Suppressor macrophage treated with lipopolysaccharide for 4 hours (primary cell): ENCODE results near the gene TMEM164.

ENCODE experiments used
- DNase-seq: peaks from one replicate; pipeline ENCODE4 v3.0.0-alpha.2; 2020

The TMEM164 gene

DNA sequence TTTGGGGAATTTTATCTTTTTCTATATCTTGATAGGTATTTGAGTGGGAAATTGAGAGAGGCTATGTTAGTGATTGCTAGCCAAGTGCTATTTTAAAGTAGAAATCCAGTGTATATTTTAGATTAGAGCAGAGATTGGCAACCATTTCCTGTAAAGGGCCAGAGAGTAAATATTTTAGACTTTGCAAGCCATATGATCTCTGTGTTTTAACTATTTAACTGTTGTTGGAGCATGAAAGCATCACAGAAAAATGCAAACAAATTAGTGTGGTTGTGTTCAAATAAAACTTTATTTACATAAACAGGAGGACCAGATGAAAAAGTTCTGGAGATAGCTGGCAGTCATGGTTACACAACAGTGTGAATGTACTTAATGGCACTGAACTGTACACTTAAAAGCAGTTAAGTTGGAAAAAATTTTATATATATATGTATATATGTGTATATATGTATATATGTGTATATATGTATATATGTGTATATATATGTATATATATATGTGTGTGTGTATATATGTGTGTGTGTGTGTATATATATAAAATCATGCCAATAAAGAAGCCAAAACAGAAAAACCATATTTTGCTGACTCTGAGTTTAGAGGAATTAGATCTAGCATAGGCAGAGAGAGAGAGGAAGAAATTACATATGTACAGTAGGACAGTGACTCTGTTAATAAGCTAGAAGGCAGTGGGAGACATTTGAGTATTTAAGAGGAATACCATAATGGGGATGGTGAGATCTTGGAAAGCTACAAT lies 83.4 kb downstream of the TMEM164 start:
- DNase-seq: no peak

- DNase-seq: peak; percentile 81
Observed at GRCh38 chrX:110086916-110087484, 84.1 kb downstream of the TMEM164 start.

DNA sequence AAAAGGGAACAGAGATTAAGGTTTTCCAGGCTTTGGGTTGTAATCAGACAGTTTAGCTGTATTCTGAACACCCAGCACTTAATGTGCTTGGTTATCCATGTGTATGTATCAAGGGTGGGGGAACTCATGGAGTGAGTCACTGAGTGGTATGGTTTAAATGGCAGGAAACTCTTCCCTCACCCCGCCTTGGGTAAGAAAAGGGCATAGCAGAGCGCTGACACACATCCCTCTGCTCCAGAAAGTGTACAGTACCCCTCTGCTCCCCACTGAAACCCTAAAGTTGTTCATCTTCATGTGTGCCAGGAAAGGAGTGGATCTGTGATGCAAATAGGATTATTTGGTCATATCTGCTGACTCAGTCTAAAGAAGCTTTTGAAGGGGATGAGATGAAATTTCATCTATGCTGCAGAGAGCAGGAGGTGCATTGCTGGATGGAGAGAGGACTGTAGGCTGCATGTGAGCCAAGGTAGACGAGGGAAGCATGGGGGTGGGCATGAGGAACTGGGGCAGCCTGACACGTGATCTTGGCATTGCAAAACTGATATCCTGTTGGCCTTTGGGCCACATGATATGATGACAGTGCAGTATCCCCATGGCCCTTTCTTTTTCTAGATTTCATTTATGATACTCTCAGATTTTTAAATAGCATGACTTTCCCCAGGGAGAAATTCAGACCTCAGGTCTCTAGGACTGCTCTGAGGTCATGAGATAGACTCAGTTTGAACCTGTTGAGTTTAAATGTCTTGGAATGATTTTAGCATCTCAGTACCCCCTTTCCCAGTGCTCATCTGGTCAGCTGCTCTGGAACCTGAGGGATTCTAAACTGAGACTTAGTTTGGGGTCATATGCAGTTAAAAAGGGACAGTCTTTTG lies 84.8 kb downstream of the TMEM164 start:
- peak; percentile 78 for DNase-seq

DNA sequence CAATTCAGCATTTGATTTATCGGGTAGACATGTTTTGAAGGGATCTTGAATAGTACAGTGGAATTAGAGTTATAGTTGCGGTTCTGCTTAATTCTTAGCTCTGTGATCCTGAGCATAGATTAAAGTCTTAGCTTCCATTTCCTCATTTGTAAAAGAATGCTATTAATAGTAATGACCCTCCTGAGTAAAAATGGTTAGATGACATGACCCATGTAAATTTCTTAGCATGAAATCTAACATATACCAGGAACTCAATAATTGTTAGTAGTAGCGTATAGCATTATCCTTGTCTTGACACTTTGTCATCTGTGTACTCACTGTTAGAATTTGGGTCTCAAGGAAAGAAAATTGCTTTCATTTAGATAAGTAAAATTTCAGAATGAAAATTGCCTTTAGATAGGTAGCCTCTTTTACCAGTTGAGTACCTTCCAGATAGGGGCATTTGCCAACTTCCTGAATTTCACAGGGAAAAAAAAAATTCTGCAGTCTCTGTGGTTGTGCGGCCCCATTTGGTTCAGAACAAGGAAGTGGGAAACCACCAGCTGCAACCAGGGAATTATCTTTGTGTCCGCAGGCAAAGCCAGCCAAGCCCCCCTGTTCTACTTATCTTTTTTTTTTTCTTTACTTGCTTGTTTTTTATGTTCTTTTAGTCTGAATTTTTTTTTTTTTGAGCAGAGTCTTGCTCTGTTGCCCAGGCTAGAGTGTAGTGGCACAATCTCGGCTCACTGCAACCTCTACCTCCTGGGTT lies 86.9 kb downstream of the TMEM164 start:
- DNase-seq: peak; percentile 68

- DNase-seq: no peak
Observed at GRCh38 chrX:110097920-110098319, 95.0 kb downstream of the TMEM164 start.

- DNase-seq: no peak
Observed at GRCh38 chrX:110103344-110103743, 100.4 kb downstream of the TMEM164 start.

GRCh38 chrX:110104078-110104477 lies 101.2 kb downstream of the TMEM164 start:
- DNase-seq: no peak

- peak; percentile 85 for DNase-seq
Observed at GRCh38 chrX:110108381-110108821, 105.5 kb downstream of the TMEM164 start.

GRCh38 chrX:110114260-110114776 lies 111.4 kb downstream of the TMEM164 start:
- no peak for DNase-seq

GRCh38 chrX:110116066-110116980 lies 113.4 kb downstream of the TMEM164 start:
- DNase-seq: no peak

GRCh38 chrX:110118530-110118929 lies 115.6 kb downstream of the TMEM164 start:
- DNase-seq: no peak

GRCh38 chrX:110119480-110119879 lies 116.6 kb downstream of the TMEM164 start:
- DNase-seq: no peak

- no peak for DNase-seq
Observed at GRCh38 chrX:110120025-110120424, 117.1 kb downstream of the TMEM164 start.

- no peak for DNase-seq
Observed at GRCh38 chrX:110123331-110123782, 120.4 kb downstream of the TMEM164 start.

DNA sequence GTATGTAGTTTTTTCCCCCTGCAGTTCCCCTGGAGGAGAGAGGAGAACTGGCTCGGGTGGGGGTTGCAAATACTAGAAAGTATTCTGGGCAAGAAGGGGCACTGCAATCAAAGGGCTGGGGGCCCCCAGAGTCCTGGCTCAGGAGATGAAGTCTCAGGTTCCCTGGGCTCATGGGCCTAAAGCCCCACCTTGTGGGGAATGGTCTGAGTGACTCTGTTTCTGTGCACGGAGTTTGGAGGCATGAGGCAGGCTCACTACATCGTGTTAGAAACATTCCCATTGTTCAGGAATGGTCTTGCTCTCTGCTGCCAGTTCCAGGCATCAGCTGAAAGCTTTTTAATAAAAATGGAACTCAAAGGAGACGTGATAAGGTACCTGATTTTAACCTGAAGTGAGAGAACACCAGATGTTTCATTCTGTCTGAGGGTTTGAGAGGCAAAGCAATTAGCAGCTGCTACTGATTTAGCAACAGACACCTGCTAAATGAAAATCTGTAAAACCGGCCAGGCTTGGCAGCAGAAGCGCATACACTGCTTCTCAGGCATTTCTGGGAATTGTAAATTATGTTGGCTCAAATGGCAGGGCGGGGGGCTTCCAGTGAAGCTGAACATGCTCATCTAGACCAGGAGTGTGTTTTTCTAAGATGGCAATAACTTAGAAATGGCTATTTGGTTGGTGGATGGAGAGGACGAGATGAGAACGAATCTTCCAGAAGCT lies 122.7 kb downstream of the TMEM164 start:
- DNase-seq: no peak

DNA sequence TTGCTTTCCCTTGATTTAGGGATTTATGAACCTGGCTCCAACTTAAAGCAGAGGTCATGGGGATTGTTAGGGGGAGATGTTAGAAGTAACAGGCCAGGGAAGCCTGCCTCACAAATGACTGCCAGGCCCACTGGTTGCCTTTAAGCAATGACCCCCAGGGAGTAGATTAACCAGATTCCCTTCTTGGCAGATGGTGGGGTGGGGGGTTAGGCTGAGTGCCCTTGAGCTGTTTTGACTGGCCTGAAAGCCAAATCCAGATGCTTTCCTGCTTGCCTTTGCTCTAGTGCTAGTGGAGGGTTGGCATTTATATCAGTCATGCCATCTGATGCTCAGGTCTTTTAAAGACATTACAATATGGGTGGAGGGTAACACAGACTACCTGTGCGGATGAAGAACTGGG lies 128.1 kb downstream of the TMEM164 start:
- no peak for DNase-seq

GRCh38 chrX:110132450-110133114 lies 129.7 kb downstream of the TMEM164 start:
- no peak for DNase-seq

- DNase-seq: no peak
Observed at GRCh38 chrX:110133735-110134370, 130.9 kb downstream of the TMEM164 start.

- DNase-seq: no peak
Observed at GRCh38 chrX:110135618-110136017, 132.7 kb downstream of the TMEM164 start.

- DNase-seq: no peak
Observed at GRCh38 chrX:110136136-110136535, 133.2 kb downstream of the TMEM164 start.
